Activated T-helper 1 cell treated with Interleukin-2 at 50 U/mL for 16 hours (primary cell): Measurements from ENCODE around the gene IFNL3.

Source experiments
- DNase-seq: peaks from one replicate; pipeline ENCODE4 v3.0.0-alpha.2; 2020; ENCODE audit warnings: low read depth

IFNL3 gene

GRCh38 chr19:39193803-39194202 lies 51.0 kb downstream of the IFNL3 start:
- no peak for DNase-seq
